Tibial nerve (tissue), 4 donors: Measurements from ENCODE around the gene TPK1. TPM values are rescaled to one million over a fixed set of nuclear protein-coding genes. Genes with fewer than 3 reads are reported as not detected.

ENCODE experiments used
- DNase-seq, 2 donors: peaks; one replicate each; pipeline ENCODE4 v3.0.0-alpha.2; 2019; ENCODE audit warnings: low spot score in 2 of 2
- H3K27ac ChIP-seq, 4 donors: fragments of 200-600 bp; sonication (generic) in 3 of 4; one replicate each; pipeline ENCODE4 v1.5.1; 2017 to 2019; ENCODE audit warnings: mild to moderate bottlenecking in 1 of 4
- H3K27me3 ChIP-seq, 2 donors: fragments of 200-600 bp; sonication (generic) in 1 of 2; one replicate each; pipeline versions ENCODE4 v1.5.1 to v1.6.0; 2017 to 2019
- H3K36me3 ChIP-seq, 3 donors: fragments of 200-600 bp; sonication (generic); one replicate each; pipeline ENCODE4 v1.5.1; 2018 to 2019
- H3K4me1 ChIP-seq, 4 donors: fragments of 200-600 bp; sonication (generic) in 3 of 4; one replicate each; pipeline ENCODE4 v1.5.1; 2017 to 2019
- H3K4me3 ChIP-seq, 4 donors: fragments of 200-600 bp; sonication (generic) in 3 of 4; one replicate each; pipeline ENCODE4 v1.5.1; 2017 to 2019; ENCODE audit warnings: mild to moderate bottlenecking in 1 of 4, moderate library complexity in 1 of 4
- H3K9me3 ChIP-seq, 4 donors: fragments of 200-600 bp; sonication (generic) in 3 of 4; one replicate each; pipeline ENCODE4 v1.5.1; 2017 to 2019
- EP300 ChIP-seq, 2 donors: sonication (generic); formaldehyde crosslinking; IDR thresholded peaks; one replicate each; pipeline ENCODE4 v1.6.1; 2017; ENCODE audit warnings: antibody characterized with exemption in 2 of 2, mild to moderate bottlenecking in 1 of 2
- POLR2A ChIP-seq, 2 donors: fragments of 450-650 bp; IDR thresholded peaks; one replicate each; pipeline ENCODE4 v1.6.1; 2017; ENCODE audit warnings: antibody characterized with exemption in 2 of 2, mild to moderate bottlenecking in 2 of 2, moderate library complexity in 2 of 2
- WGBS, 2 donors: methylation state at CpG; one replicate each; pipeline ENCODE4 v1.1.5; 2018; 5-methylcytosine and 5-hydroxymethylcytosine counted together
- total RNA-seq, 4 donors: library from RNA; depleted of rRNA; stranded (reverse); fragments of >200 nt; gene quantifications; one replicate each; pipeline ENCODE4 v1.1.0, GENCODE V29; 2016
- TF ChIP-seq, protein P1 (sequence below), 5 experiments: fragments of 200-600 bp in 3 of 5; fragments of 450-650 bp in 2 of 5; sonication (generic) in 3 of 5; IDR thresholded peaks; one replicate each; pipeline ENCODE4 v1.5.1; 2016 to 2019; ENCODE audit warnings: antibody characterized with exemption in 5 of 5, mild to moderate bottlenecking in 3 of 5, moderate library complexity in 2 of 5

Gene TPK1
- total RNA-seq, 4 donors from 2014 or later, result 4.5 to 18.8 (median 8.3) TPM

DNA sequence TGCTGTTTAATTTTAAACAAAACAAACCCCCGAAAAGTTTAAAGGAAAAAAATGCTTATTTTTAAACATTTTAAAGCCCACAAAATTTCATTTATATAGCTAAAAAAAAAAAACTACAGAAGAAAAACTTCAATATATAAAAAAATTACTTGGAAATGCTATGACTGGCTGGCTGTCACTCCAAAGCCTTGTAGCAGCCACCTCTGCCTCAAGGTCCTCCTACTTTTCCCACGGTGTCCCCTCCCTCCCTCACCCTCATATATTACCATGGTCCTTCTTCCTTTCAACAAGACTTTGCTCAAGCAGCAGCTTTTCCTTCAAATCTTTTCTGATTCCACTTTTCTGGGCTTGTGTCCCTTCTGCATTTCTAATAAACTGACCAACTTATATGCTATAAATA, 122.0 kb downstream of the TPK1 start:
- no peak overlapping the region for H3K4me3 ChIP-seq
- no peaks in the 10 kb centered on the region for H3K9me3 ChIP-seq
- H3K27me3 ChIP-seq, result no peaks in the 10 kb centered on the region
- no peaks in the 10 kb centered on the region for H3K36me3 ChIP-seq
- H3K27ac ChIP-seq, result no peak overlapping the region
- TF ChIP-seq, protein P1, sequence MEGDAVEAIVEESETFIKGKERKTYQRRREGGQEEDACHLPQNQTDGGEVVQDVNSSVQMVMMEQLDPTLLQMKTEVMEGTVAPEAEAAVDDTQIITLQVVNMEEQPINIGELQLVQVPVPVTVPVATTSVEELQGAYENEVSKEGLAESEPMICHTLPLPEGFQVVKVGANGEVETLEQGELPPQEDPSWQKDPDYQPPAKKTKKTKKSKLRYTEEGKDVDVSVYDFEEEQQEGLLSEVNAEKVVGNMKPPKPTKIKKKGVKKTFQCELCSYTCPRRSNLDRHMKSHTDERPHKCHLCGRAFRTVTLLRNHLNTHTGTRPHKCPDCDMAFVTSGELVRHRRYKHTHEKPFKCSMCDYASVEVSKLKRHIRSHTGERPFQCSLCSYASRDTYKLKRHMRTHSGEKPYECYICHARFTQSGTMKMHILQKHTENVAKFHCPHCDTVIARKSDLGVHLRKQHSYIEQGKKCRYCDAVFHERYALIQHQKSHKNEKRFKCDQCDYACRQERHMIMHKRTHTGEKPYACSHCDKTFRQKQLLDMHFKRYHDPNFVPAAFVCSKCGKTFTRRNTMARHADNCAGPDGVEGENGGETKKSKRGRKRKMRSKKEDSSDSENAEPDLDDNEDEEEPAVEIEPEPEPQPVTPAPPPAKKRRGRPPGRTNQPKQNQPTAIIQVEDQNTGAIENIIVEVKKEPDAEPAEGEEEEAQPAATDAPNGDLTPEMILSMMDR (IDR thresholded peaks at IDR 0.05), result no peak
- no peak for TF ChIP-seq EP300 (IDR thresholded peaks at IDR 0.05)
- no peak for TF ChIP-seq POLR2A (IDR thresholded peaks at IDR 0.05)
- H3K4me1 ChIP-seq, result no peaks in the 10 kb centered on the region
- no peak for DNase-seq
- WGBS, 2 donors, result 71 to 74% methylated on average over 2 of the region's 2 CpGs

DNA sequence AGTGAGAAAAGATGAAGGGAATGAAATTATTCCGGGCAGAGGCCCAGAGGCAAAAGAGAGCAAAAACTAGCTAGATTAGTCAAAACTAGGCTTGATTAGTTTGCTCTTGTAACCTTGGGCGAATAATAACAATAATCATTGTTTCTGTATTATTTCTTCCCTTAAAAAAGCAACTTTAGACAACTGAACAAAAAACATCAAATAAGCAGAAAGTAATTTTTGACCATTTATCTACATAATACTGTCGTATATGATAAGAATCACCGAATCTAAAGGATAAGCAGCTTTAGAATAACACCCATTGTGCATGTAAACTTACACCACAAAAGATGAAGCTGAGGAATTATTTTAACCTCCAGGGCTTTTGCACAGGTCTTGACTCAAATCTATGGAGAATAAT, 125.1 kb downstream of the TPK1 start:
- DNase-seq, result no peak
- TF ChIP-seq, protein P1 (IDR thresholded peaks at IDR 0.05), result no peak
- TF ChIP-seq EP300 (IDR thresholded peaks at IDR 0.05), result no peak
- TF ChIP-seq POLR2A (IDR thresholded peaks at IDR 0.05), result no peak
- Histone ChIP-seq H3K9me3 (no peaks in the 10 kb centered on the region), H3K27ac (no peak overlapping the region), H3K4me1 (no peaks in the 10 kb centered on the region), H3K27me3 (no peaks in the 10 kb centered on the region), H3K4me3 (no peak overlapping the region), H3K36me3 (no peaks in the 10 kb centered on the region)
- whole genome bisulfite sequencing, 2 donors, result 62 to 74% methylated on average over 4 of the region's 4 CpGs

DNA sequence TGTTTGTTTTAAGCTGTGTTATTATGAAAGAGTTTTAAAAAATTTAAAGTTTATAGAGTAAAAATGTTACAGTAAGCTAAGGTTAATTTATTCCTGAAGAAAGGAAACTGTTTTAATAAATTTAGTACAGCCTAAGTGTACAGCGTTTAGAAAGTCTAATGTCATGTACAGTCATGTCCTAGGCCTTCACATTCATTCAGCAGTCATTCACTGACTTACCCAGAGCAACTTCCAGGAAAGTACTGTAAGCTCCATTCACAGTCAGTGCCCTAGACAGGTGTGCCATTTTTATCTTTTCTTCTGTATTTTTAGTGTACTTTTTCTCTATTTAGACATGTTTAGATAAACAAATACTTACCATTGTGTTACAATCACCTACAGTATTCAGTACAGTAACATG, 126.8 kb downstream of the TPK1 start:
- 88 to 90% methylated on average over 1 of the region's 1 CpG for WGBS, 2 donors
- Histone ChIP-seq H3K4me1 (no peaks in the 10 kb centered on the region), H3K36me3 (no peaks in the 10 kb centered on the region), H3K27me3 (no peaks in the 10 kb centered on the region), H3K9me3 (no peaks in the 10 kb centered on the region), H3K27ac (no peak overlapping the region), H3K4me3 (no peak overlapping the region)
- DNase-seq, result no peak
- TF ChIP-seq, protein P1 (IDR thresholded peaks at IDR 0.05), result no peak
- TF ChIP-seq POLR2A (IDR thresholded peaks at IDR 0.05) (no peak), EP300 (IDR thresholded peaks at IDR 0.05) (no peak)

DNA sequence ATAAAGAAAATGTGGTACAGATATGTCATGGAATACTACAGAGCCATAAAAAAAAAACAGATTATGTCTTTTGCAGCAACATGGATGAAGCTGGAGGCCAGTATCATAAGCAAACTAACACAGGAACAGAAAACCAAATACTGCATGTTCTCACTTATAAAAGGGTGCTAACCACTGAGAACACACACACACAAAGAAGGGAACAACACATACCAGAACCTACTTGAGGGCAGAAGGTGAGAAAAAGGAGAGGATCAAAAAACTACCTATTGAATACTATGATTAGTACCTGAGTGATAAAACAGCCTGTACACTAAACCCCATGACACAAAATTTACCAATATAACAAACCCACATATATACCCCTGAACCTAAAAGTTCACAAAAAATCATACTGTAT, 144.6 kb downstream of the TPK1 start:
- no peak overlapping the region for H3K27ac ChIP-seq
- H3K4me1 ChIP-seq, result no peaks in the 10 kb centered on the region
- no peaks in the 10 kb centered on the region for H3K36me3 ChIP-seq
- no peak for DNase-seq
- no peak for TF ChIP-seq POLR2A (IDR thresholded peaks at IDR 0.05)
- no peak for TF ChIP-seq EP300 (IDR thresholded peaks at IDR 0.05)
- TF ChIP-seq, protein P1 (IDR thresholded peaks at IDR 0.05), result no peak
- H3K4me3 ChIP-seq, result no peak overlapping the region
- H3K9me3 ChIP-seq, result no peaks in the 10 kb centered on the region
- H3K27me3 ChIP-seq, result no peaks in the 10 kb centered on the region

DNA sequence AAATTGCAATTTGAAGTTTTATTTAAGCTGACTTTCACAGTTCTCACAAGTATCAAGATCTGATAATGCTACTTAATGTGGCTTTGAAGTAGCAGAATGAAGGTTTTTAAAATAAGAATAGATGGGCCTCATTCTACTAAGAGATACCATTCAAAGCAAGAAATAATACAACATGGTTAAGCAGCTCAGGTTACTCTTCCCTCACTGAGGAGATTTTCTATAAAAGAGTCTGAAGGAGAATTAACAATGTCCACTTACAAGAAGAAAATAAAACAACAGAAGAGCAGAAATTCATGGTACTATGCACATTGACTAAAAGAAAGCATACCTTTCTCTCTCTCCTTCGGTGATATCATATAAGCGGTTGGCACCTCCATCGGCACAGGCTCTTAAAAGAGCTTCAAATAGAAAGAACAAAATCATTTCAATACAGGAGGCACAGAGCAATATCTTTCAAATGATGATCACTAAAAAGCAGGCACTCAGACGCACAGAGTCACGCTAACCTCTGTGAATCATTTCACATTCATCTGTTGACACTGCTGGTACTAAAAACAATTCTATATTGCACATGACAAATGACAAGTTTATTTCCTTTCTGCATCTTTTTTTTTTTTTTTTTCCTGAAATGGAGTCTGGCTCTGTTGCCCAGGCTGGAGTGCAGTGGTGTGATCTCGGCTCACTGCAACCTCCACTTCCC, 153.1 kb downstream of the TPK1 start:
- H3K9me3 ChIP-seq, result no peaks in the 10 kb centered on the region
- no peaks in the 10 kb centered on the region for H3K27me3 ChIP-seq
- no peak for DNase-seq
- 95% methylated on average over 6 of the region's 6 CpGs for WGBS, 2 donors
- H3K4me1 ChIP-seq, result no peaks in the 10 kb centered on the region
- no peak overlapping the region for H3K4me3 ChIP-seq
- TF ChIP-seq EP300 (IDR thresholded peaks at IDR 0.05) (no peak), POLR2A (IDR thresholded peaks at IDR 0.05) (no peak)
- TF ChIP-seq, protein P1 (IDR thresholded peaks at IDR 0.05), result no peak
- H3K27ac ChIP-seq, result no peak overlapping the region
- no peaks in the 10 kb centered on the region for H3K36me3 ChIP-seq
